ENCODE measurements around the gene OTUB2.

- TF ChIP-seq CTCF (IDR thresholded peaks at IDR 0.05; ENCODE audit: low read length) (no peak), EZH2 (IDR thresholded peaks at IDR 0.05; ENCODE audit: borderline replicate concordance, low read length) (no peak)
These were observed 33.9 kb downstream of the OTUB2 start for GRCh38 chr14:94059998-94060397.
